Subcutaneous adipose tissue (tissue), 4 donors: ENCODE data around the gene FGF12. TPM values are rescaled to one million over a fixed set of nuclear protein-coding genes. Genes with fewer than 3 reads are reported as not detected.

ENCODE experiments used
- total RNA-seq, 4 donors: library from RNA; depleted of rRNA; stranded (reverse); fragments of >200 nt; gene quantifications; one replicate each; pipeline ENCODE4 v1.1.0, GENCODE V29; 2016
- TF ChIP-seq, protein P1 (sequence below): fragments of 450-650 bp; IDR thresholded peaks from one replicate; pipeline ENCODE4 v1.5.1; 2016; ENCODE audit warnings: low read depth, mild to moderate bottlenecking, control low read depth, antibody characterized with exemption, moderate library complexity

Gene FGF12
- total RNA-seq, 4 donors from 2014 or later, result 1.1 to 12.1 (median 4.5) TPM

DNA sequence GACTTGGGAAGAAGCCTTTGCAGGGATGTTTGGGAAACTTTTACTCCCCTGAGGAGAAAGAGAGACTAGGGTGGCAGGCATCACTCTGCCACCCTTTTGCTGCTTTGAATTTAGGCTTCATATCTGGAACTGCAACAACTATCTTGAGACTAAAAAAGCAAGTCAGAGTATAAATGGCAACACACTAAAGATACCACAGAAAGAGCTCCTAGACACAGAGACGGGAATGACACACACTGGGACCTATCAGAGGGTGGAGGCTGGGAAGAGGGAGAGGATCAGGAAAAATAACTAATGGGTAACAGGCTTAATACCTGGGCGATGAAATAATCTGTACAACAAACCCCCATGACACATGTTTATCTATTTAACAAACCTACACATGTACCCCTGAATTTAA is 237.8 kb downstream of the FGF12 start:
- TF ChIP-seq, protein P1, sequence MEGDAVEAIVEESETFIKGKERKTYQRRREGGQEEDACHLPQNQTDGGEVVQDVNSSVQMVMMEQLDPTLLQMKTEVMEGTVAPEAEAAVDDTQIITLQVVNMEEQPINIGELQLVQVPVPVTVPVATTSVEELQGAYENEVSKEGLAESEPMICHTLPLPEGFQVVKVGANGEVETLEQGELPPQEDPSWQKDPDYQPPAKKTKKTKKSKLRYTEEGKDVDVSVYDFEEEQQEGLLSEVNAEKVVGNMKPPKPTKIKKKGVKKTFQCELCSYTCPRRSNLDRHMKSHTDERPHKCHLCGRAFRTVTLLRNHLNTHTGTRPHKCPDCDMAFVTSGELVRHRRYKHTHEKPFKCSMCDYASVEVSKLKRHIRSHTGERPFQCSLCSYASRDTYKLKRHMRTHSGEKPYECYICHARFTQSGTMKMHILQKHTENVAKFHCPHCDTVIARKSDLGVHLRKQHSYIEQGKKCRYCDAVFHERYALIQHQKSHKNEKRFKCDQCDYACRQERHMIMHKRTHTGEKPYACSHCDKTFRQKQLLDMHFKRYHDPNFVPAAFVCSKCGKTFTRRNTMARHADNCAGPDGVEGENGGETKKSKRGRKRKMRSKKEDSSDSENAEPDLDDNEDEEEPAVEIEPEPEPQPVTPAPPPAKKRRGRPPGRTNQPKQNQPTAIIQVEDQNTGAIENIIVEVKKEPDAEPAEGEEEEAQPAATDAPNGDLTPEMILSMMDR, result no peak

DNA sequence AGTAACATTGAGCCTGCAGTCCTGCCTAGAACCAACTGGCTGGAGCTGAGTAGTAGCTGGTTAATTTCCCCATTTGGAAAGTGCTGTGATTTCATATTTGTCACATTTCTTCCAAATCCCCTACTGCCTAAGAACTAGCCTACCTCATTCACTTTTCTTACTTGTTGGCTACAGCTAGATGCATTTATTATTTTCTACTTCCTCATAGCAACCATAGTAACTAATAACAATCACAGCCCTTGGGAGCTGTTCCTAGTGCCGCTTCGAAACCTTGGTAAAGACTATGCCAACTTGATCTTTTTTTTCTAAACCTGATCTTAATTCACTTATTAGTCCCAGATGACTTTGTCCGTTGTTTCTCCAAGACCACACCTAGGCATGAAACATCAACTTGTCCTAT is 240.3 kb downstream of the FGF12 start:
- TF ChIP-seq, protein P1, result no peak

DNA sequence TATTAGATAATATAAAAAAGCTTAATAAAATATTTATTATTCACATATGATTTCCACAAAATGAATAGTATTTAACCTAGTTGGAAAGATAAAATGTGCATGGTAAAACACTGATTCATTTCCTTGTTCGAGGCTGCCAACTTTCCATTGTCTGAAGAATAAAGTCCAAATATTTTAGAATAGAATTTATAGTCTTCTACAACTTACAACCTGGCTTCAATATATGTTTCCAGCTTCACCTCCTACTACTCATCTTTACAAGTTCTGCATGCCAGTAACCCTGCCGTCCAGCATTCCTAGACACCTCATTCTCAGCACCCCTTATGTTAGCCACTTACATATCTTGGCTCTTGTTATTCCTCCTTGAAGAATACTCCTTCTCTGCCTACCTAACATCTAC is 244.5 kb downstream of the FGF12 start:
- TF ChIP-seq, protein P1, result no peak

DNA sequence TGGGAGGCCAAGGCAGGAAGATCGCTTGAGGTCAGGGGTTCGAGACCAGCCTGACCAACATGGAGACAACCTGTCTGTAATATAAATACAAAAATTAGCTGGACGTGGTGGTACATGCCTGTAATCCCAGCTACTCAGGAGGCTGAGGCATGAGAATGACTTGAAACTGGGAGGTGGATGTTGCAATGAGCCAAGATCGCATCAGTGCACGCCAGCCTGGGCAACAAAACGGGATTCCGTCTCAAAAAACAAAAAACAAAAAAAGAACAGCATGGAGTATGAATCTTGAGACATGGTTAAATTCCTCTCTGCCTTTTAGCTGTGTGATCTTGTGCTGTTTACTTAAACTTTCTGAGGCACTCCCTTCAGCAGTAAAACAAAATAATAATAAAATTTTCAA is 244.9 kb downstream of the FGF12 start:
- TF ChIP-seq, protein P1, result no peak

DNA sequence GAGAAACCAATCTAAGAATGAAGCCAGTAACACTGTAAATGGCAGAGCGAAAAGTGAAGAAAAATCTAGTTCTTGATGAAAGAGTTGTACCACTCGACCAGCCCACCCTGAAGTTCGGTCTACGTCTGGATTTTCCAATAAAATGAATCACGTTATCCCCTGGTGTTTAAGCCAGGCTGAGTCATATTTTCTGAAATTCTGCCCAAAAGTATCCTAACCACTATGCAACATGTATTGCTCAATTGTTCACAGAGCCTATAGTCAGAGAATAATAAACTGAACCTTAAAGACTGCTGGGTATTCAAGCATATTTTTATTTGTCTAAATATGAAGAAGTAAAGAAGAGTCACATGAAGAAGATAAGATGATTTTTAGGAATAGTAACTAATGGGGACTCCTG is 245.7 kb downstream of the FGF12 start:
- TF ChIP-seq, protein P1, result no peak

DNA sequence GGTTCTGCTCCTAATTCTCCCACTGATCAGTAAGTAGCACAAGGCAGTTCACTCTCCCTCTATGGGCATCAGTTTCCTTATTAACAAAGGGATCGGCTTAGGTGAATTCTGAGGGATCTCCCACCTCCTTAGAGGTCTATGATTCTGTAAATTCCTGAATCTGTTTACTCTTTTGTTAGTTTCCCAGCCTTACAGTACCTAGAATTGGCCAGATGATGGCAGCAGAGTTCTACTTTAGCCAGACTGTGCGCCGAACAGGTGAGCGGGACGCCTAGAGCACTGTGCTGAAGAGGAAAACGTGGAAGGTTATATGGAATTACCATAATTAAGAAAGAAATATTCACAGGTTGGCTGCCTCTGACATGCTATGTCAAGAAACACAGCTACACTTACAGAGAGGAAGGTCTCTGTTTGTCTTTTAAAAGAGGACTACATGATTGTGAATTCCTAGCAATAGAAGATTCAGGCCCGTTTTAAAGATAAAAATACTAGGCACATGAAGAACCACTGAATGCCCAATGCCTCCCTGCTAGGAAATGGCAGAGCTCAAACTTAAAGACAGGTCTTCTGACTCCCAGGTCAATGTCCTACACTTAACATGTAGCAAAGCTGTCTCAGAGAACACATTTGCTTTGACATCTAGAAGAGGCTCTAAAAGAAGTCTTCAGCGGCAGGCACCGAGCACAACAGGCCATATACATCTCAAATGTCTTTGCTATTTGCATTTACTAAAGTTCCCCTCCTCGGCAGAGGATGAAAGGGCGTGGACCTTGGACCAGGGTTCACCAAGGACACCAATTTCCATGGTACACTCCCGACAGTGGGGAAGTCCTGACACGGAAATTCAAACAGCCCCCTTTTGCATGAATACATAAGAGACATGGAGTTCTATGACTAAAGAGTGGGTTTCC is 259.9 kb downstream of the FGF12 start:
- TF ChIP-seq, protein P1, result no peak

DNA sequence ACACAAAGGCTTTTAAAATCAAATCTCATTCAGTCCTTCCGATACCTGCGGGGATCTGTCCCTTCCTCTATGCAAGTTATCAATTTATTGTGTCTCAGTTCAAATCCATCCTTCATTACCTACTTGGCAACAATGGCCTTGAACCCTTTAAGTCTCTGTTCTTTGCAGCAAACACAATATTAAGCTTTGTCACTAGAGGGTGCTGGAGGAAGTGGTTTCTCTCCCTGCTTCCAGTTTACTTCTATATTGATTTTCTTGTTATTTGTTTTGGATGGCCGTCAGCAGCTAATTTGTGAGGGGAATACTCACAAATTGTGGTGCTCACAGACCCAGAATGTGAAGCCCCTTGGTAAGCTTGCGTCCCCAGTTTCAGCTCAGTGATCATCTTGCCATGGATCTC is 278.3 kb downstream of the FGF12 start:
- TF ChIP-seq, protein P1, result no peak
